COLO668 (cell line): Measurements from ENCODE around the gene F12.
A peak's percentile ranks its signal among the peaks of the same experiment; 100 is the strongest.
"Not testable (repeated sequence)": the region's sequence is repeated elsewhere in the genome, so short reads cannot be mapped to it uniquely, and the experiment has no call there.

Experiments used
- DNase-seq: peaks from one replicate; lab custom pipeline; 2025; ENCODE audit not compliant: unreplicated experiment; lab: John Stamatoyannopoulos, UW

F12 gene

DNA sequence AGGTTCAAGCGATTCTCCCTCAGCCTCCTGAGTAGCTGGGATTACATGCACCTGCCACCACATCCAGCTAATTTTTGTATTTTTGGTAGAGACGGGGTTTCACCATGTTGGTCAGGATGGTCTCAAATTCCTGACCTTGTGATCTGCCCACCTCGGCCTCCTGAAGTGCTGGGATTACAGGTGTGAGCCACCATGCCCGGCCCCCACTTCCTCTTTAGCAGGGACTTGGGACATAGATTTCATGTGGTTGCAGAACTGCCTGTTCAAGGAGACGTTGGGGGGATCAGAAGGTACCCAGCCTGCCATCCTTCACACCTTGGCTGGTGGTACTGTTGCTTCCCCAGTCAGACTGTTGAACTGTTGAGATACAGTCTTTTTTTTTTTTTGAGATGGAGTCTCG lies 7.7 kb upstream of the F12 start:
- DNase-seq = not testable (repeated sequence)

DNA sequence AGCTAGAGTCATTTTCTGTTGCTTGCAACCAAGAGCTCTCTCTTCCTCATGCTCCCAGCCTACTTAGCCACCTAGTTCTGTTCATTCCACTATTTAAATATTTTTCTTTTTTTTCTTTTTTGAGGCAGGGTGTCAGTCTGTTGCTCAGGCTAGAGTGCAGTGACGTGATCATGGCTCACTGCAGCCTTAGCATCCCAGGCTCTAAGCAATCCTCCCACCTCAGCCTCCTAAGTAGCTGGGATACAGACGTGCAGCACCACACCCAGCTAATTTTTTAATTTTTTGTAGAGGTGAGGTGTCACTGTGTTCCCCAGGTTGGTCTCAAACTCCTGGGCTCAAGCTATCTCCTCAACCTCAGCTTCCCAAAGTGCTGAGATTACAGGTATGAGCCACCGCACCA lies 5.1 kb upstream of the F12 start:
- DNase-seq = no peak

DNA sequence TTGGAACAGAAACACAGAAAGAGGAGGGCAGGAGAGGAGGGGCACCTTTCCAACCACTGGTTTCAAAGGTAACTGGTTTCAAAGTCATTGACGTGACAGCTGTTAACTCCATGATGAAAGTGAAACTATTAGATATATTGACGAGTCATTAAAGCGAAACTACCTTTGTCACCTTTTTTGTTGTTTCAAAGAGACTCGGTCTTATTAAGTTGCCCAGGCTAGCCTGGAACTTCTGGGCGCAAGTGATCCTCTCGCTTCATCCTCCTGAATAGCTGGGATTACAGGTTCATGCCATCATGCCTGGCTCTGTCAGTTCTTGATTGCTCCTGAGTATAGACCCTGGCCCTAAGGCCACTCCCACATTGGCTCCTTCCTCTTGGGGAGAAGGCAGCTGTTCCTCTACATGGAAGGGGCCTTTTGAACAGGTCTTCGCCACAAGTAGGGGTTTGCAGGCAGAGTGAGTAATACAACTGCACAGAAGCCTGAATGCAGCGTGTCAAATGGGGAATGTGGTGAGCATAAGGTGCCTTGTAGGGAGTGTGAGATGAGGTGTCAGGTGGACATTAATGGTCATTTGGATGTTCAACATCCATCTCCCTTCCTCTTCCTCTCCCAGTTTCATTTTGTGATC lies 3.4 kb upstream of the F12 start:
- no peak for DNase-seq

DNA sequence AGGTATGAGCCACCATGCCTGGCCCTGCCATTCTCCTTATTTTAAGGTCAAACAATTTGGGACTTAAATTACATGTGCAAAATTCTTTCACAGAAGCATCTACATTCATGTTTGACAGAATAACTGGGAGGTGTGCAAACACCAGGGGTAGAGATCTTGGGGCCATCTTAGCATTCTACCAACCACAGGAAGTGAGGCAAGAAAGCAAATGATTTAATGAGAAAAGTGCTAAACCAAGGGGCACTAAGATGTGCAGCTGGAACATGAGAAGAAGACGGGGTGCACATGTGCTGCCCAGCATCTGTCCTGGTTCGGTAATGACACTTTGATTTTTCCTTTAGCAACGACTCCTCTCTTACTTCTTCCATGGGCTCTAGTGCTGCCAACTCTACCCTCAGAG lies 1.2 kb upstream of the F12 start:
- DNase-seq = no peak

DNA sequence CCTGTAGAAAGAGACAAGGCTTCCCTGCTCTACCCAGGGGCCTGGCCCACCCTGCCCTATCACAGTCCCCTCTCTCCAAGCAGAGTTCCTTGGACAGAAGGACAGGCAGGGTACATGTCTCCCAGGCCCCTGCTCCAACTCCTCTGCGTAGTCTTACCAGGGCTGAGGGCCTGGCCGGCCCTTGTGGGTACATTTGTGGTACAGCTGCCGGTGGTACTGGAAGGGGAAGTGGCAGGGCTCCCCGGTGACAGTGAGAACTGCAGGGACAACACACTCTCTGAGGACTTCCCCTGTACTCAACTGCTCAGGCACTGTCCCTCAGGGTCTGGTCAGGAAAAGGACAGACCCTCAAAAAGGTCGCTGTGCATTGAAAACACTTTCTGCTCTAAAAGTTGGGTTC lies 3.6 kb downstream of the F12 start:
- DNase-seq = no peak

DNA sequence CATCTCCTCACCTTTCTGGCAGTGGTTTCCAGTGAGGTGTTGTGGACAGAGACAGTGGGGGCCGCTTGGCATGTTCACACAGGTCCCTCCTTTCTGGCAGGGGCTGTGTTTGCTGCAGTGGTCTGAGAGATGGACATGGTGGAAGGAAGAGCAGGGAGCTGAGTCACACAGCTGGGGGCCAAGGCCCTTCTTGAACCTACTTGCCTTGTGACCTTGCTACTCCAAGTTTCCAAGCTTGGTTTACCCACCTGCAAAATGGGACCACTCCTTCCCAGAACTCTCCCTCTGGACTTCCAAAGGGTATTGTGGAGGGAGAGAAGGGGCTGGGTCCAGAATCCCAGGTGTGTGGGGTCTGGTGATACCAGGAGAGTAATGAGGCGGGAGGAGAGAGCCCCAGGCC lies 4.1 kb downstream of the F12 start:
- DNase-seq = no peak

DNA sequence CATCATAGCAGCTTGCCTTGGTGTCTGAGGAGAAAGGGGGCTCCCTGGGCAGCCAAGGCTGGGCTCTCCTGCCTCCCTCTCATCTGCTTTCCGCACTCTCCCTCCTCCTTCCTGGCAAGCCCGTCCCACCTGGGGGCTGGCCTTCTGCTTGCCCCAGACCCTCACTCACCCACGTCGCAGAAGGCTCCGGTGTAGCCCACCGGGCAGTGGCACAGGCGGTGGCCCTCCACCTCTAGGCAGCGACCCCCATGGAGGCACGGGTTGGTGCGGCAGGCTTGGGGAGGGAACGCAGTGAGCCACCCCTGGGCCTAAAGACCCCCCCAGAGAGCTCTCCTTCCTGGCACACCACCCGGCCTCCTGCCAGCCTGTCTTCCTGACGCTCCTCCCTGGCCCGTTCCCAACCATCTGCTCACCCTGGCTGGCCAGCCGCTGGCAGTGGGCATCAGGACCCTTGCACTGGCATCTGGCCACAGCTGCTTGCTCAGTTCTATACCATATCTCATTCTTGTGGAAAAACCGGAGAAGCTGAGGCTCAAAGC lies 4.7 kb downstream of the F12 start:
- DNase-seq = peak; percentile 4

DNA sequence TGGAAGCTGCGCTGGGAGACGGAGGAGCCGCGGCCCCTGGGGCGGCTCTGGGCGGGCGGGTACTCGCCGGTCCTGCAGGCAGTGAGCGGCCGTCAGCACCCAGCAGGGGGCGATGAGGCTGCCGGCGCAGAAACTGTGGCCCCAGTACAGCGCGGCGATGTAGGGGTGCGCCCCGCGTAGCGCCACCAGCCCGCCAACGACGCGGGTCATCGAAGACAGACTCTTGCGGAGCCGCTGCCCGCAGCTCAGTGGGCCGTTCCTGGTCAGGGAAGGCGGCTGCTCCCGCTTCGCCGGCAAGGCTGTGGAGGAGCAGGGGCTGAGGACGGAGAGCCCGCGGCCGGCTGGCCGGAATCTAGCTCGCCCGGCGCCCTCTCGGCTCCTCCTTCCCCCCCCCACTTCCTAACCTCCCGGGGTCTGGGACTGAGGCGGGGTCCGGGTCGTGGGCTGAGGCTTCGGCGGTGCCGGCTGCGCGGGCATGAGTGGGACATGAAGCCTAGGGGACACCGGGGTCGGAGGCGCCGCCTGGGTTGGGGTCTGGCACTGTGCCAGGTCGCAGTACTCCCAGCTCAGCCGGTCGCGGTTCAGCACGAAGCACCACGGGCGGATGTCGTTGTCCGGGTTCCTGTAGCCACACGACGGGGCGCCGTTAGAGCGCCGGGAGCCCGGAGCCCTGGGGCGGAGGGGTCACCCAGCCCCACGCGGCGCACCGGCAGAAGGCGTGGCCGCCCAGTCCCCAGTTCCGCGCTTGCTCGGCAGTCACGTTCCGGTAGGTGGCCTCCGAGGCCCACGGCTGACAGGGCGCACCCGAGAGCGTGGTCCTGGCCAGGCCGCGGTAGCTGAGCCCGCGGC lies 5.3 kb downstream of the F12 start:
- peak; percentile 84 for DNase-seq

DNA sequence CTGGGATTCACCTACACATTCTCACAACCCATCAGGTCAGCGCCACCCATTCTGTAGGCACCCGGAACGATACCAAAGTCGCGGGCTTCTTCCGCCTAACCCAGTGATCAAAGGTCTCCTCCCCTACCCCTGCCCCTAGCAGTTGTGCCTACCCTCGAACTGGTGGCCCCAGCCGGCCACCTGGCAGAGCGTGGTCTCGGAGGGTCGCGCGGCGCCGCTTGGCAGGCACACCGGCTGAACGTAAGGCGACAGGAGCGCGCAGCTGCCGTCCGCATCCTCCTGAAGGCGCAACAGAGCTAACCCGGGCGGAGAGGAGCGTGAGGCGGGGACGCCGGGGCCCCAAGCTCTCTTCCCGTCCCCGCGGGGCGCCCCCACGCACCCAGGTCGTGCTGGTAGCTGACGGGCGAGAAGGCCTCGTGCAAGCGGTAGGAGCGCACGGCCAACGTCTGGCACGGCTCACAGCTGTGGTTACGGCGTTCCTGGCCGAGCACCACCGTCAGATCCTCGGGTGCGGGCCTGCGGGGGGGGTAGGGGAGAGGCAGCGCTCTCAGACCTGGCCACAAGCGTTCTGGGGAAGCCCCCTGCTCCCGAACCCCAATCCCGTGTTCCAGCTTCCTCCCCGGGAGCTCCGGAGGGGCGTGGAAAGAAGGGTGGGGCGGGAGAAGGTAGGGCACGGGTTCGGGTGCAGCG lies 6.1 kb downstream of the F12 start:
- DNase-seq = peak; percentile 59

DNA sequence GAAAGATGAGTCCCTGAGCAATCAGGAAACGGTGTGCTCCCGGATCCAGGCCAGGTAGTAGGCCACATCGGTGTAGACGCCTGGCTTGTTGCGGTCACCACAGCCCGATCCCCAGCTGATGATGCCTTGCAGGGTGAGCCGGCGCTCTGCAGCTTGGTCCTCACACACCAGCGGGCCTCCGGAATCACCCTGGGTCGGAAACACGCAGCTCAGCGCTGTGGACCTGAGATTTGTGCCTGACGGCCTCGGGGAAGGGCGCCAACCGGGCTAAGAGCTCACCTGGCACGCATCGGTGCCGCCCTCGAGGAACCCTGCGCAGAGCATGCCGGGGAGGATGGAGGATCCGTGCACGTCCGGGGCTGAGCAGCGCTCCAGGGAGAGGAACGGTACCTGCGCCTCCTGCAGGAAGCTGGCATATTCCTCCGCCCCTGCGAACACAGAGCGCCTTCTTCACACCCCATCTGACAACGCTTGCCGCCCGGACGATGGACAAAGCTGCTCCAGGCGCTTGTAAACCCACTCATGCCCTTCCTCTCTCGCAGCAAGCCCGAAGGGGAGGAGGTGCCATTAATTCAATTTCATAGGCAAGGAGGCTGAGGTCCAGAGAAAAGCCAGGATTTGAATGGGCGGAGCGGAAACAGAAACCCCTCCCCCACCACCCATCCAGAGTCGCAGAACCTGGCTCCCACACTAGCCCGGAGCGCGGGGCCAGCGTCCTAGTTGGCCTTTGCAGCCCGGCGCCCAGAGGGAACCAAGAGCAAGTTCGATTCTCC lies 6.9 kb downstream of the F12 start:
- DNase-seq = peak; percentile 82

DNA sequence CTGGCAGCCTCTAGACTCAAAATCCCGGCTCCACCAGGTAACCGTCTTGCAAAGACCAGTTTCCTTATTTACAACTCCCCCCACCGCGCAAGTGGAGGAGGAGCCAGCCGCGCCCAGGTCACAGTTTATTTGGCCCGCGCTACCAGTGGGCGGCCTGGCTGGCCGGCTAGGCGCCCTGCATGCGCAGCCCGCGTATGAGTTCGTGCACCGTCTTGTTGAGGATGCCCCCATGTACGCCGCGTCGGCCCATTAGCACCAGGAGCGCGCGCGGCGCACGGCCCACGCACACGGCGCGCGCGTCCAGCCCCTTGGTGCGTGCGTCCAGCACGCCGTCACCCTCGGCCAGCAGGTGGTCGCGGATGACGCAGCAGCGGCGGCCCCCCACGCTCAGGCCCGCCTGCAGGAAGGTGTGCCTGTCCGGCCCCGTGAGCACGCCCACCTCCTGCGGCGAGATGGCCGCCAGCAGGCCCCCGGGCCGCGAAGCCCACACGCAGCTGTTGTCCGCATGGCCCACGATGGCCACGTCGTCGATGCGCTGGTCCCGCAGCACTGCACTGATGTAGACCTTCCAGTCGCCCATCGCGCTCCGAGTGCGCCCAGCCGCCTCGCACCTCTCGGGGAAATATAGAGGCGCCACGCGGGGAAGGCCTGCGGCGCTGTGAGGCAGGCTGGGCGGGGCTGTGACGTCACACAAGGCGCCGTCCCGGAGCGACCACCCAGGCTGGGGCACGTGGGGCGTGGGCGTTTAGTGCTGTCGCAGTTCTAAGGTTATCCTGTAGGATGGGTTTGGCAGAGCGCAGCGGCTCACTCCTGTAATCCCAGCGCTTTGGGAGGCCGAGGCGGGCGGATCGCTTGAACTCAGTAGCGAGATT lies 9.1 kb downstream of the F12 start, which contains the start of gene PFN3:
Gene PFN3, minus strand, starts transcription at position 665 of the 872 bp plus-strand sequence. Its CDS starts 85 bp downstream, at position 580.
- DNase-seq = no peak

DNA sequence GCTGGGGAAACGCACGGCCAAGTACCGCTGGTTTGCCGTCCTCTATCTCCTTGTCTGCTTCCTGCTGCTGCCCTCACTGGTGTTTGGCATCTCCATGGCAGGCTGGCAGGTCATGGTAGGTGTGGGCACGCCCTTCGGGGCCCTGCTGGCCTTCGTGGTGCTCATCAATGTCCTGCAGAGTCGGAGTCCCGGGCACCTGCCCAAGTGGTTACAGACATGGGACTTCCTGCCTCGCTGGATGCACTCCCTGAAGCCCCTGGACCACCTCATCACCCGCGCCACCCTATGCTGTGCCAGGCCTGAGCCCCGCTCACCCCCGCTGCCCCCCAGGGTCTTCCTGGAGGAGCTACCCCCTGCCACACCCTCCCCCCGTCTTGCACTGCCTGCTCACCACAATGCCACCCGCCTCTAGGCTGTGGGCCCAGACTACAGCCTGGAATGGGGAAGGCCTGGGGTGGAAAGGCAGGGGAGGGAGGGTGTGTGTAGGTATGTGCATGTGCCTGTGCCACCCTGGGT lies 11.4 kb downstream of the F12 start:
- DNase-seq = no peak

DNA sequence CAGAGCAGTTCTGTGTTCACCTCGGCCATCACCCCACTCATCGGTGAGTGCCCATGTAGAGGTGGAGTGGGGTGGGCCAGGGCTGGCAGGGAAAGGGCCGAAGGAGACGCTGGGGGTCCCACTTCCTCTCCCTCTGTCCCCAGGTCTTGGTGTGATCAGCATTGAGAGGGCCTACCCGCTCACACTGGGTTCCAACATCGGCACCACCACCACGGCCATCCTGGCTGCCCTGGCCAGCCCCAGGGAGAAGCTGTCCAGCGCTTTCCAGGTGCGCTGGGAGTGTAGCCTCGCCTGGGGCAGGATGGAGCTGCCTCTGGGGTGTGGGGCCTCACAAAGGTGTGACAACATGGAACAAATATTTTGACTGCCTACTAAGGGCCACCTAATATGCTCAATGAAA lies 12.6 kb downstream of the F12 start:
- DNase-seq = no peak

DNA sequence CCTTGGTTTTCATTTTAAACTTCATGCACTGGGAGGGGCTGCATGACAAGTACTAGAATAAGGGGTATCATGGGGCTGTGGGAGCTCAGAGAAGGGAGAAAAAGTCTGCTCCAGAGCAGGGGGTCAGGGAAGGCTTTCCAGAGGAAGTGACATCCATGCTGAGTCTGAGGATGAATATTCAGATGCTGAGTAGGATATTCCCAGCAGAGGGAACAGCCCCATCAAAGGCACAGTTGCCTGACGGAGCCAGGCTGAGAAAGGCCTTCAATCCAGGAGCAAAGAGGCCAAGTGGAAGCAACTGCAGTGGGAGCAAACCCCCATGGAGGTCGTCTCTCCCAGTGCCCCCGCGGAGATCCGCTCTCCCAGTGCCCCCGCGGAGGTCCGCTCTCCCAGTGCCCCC lies 13.3 kb downstream of the F12 start:
- no peak for DNase-seq

DNA sequence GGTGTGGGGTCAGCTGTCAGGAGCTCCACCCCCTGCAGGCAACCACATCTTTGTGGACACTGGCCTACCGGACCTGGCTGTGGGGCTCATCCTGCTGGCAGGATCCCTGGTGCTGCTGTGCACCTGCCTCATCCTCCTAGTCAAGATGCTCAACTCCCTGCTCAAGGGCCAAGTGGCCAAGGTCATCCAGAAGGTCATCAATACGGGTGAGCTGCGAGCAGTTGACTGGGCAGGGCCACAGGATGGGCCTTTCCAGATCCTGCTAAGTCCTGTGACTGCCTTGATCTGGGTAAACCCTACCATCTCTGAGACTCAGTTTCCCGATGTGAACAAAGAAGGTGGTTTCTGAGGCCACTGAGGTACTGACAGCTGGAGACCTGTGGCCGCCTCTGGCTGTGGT lies 15.4 kb downstream of the F12 start:
- peak; percentile 36 for DNase-seq

DNA sequence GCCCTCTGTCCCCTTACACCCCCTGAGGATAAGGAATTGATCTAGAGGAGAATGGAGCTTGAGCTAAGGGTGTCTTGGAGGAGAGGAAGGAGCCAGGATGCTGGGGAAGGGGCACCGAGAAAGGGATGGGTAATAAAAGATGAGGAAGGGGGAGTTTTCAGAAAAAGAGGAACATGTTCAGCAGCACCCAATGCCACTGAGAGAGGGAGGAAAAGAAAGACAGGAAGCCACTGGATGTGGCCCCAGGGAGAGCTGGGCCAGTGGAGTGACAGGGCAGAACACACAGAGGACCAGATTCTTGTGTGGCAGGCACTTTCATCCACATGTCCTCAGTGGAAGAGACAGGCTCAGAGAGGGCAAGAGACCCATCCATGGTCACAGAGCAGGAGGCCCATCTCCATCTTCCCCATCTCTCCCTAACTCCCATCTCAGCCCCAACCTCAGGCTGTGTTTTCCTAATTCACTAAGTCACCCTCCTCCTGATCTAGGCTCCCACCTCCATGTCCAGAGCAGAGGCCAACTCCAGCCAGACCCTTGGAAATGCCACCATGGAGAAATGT lies 16.1 kb downstream of the F12 start:
- DNase-seq = no peak

DNA sequence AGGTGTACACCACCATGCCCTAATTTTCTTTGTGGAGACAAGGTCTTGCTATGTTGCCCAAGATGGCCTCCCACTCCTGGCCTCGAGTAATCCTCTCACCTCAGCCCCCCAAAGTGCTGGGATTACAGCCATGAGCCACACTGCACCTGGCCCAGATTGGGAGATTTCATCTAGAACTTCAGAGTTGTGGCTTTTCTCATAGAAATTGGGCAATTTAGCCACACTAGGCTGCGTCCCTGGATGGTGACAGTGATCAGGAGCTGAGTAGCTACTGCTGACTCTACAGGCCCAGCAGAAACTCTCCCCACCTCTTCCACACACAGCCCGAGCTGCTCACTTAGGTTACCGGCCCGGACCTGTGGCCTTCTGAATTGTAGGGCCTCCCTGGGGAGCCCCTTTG lies 16.6 kb downstream of the F12 start:
- DNase-seq = no peak

DNA sequence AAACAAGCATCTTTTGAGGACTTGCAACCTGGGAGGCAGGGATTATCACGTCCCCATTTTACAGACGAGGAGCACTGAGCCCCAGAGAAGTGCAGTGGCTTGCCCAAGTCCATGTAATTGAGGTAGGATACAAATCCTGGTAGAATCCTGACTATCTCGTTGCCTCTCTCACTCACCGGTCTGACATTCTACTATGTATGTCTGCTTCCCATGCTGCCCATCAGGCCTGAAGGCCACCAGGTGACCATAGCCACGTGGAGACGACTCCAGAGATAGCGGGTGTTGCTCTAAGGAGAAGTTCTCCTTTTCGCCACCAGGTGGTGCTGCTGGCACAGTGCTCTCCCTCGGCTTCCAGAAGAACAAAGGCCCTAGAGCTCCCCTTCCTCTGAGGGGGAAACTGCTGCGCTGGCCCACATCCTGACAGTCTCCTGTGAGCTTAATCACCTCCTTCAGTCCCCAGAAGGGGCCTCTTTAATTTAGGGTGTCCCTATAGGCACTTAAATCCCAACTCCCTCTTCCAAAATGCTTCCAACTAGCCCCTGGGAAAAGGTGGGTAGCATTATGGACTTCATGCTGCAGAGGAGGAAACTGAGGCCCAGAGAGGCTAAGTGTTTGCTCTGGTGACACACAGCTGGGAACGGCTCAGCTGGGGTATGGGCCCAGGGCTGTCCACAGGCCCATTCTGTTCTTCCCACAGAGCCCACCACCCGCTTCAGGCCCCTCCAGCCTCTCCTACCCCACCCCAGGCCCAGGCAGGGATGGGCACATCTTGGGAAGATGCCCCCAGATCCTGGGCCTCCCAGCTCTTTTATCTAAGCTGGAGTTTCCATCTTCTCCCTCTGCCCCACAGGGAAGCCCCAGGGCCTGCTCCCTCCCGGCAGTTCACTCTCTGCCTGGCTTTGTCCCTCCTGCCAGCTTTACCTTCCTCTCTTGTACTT lies 18.7 kb downstream of the F12 start:
- DNase-seq = peak; percentile 71
